ENCODE measurements around the gene OOSP4A. TPM values are rescaled to one million over a fixed set of nuclear protein-coding genes. Genes with fewer than 3 reads are reported as not detected.

Gene OOSP4A
- total RNA-seq, 2 donors from 2014 or later, result not detected

DNA sequence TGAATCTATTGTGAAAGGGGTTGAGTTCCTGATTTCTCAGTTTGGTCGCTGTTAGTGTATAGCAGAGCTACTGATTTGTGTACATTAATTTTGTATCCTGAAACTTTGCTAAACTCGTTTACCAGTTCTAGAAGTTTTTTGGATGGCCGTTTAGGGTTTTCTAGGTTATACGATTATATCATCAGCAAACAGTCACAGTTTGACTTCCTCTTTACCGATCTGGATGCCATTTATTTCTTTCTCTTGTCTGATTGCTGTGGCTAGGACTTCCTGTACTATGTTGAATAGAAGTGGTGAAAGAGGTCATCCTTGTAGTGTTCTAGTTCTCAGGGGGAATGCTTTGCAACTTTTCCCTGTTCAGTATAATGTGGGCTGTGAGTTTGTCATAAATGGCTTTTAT, 28.6 kb downstream of the OOSP4A start:
- ATAC-seq (replicated peaks in 1 of 2) (no peak), DNase-seq (no peak)
- Mint-ChIP-seq H3K27ac (no peak overlapping the region), H3K4me3 (no peak overlapping the region), H3K4me1 (ENCODE audit: low read depth) (no peaks in the 10 kb centered on the region), H3K27me3 (ENCODE audit: low read depth) (peaks cover 10% of the 10 kb centered on the region), H3K9me3 (peaks cover 7 to 15% of the 10 kb centered on the region in 2 donors), H3K36me3 (ENCODE audit: insufficient read depth in 2 of 2) (peaks cover 0 to 2% of the 10 kb centered on the region in 2 donors)

DNA sequence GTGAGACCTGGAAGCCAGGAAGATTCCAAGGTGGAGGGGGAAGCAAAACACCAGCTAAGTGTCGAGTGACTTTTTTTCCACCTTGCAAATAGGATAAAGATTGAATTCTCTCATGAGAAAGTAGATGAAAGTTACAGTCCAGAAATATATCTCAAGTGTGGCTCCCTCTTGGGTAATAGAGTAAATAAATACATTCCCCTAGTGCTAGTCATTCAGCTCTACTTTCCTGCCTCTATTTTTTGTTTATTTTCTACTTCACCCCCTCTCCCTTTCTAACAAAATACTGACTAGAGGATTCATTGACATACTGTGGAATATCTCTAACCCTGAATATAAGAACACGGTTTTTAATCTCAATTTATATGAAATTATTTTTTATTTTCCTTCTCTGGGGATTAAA, 34.0 kb downstream of the OOSP4A start:
- no peaks in the 10 kb centered on the region for H3K36me3 Mint-ChIP-seq (ENCODE audit: insufficient read depth in 2 of 2)

DNA sequence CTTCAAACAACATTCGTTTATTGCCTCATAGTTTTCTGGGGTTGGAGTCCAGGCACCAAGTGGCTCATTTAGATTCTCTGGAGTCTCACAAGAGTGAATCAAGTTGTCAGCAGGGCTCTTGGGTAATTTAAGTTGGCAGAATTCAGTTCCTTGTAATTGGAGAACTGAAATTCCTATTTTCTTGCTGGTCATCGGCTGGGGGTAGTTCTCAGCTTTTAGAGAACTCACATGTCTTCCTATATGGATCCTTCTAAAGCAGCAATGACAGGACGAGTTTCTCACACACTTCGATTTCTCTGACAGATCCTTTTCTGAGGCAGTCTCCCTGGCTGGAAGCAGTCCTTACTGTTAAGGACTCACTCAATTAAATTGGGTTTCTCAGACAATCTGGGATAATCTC, 35.9 kb downstream of the OOSP4A start:
- DNase-seq (no peak), ATAC-seq (replicated peaks in 1 of 2) (no peak)
- Mint-ChIP-seq H3K4me1 (ENCODE audit: low read depth) (no peaks in the 10 kb centered on the region), H3K36me3 (ENCODE audit: insufficient read depth in 2 of 2) (no peaks in the 10 kb centered on the region), H3K4me3 (no peak overlapping the region), H3K9me3 (peaks cover 0 to 1% of the 10 kb centered on the region in 2 donors), H3K27ac (no peak overlapping the region), H3K27me3 (ENCODE audit: low read depth) (peaks cover 18% of the 10 kb centered on the region)

More for the DNA sequence above, 34.0 kb downstream of the OOSP4A start:
- peaks cover 0 to 1% of the 10 kb centered on the region in 2 donors for H3K9me3 Mint-ChIP-seq
- peaks cover 20% of the 10 kb centered on the region for H3K27me3 Mint-ChIP-seq (ENCODE audit: low read depth)
- H3K27ac Mint-ChIP-seq, result no peak overlapping the region
- DNase-seq (no peak), ATAC-seq (replicated peaks in 1 of 2) (no peak)
- H3K4me3 Mint-ChIP-seq, result no peak overlapping the region
- no peaks in the 10 kb centered on the region for H3K4me1 Mint-ChIP-seq (ENCODE audit: low read depth)

DNA sequence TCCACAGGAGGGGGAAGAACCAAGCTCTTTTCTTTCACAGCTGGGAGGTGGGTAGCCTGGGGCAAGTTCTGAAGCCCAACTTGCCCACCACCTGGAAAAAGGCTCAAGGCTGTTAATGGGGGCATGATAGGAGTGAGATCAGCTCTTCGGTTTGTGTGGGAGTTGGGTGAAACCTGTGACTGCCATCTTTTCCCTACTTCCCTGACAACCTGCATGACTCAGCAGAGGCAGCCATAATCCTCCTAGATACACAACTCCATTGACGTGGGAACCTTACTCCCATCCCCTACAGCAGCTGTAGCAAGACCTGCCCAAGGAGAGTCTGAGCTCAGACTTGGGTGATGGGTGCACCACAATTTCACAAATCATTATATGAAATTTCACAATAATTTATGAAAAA, 39.9 kb downstream of the OOSP4A start:
- Mint-ChIP-seq H3K27me3 (ENCODE audit: low read depth) (peaks cover 13% of the 10 kb centered on the region), H3K4me3 (no peak overlapping the region)

DNA sequence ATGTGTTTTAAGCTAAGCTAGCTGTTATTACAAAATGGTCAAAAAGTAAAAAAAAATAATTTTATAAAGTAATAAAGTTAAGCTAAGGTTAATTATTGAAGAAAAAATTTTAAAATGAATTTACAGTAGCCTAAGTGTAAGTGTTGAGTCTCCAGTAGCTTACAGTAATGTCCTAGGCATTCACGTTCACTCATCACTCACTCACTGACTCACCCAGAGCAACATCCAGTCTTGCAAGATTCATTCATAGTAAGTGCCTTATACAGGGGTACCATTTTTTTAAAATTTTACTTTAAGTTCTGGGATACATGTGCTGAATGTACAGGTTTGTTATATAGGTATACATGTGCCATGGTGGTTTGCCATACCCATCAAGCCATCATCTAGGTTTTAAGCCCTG, 41.5 kb downstream of the OOSP4A start:
- Mint-ChIP-seq H3K36me3 (ENCODE audit: insufficient read depth in 2 of 2) (no peaks in the 10 kb centered on the region), H3K4me3 (no peak overlapping the region), H3K4me1 (ENCODE audit: low read depth) (no peaks in the 10 kb centered on the region), H3K27ac (no peak overlapping the region), H3K27me3 (ENCODE audit: low read depth) (peaks cover 15% of the 10 kb centered on the region), H3K9me3 (peaks cover 0 to 1% of the 10 kb centered on the region in 2 donors)
- ATAC-seq (replicated peaks in 1 of 2) (no peak), DNase-seq (no peak)

More for the DNA sequence above, 39.9 kb downstream of the OOSP4A start:
- Mint-ChIP-seq H3K27ac (no peak overlapping the region), H3K4me1 (ENCODE audit: low read depth) (no peaks in the 10 kb centered on the region), H3K9me3 (peaks cover 0 to 1% of the 10 kb centered on the region in 2 donors), H3K36me3 (ENCODE audit: insufficient read depth in 2 of 2) (no peaks in the 10 kb centered on the region)
- ATAC-seq (replicated peaks in 1 of 2) (no peak), DNase-seq (no peak)

DNA sequence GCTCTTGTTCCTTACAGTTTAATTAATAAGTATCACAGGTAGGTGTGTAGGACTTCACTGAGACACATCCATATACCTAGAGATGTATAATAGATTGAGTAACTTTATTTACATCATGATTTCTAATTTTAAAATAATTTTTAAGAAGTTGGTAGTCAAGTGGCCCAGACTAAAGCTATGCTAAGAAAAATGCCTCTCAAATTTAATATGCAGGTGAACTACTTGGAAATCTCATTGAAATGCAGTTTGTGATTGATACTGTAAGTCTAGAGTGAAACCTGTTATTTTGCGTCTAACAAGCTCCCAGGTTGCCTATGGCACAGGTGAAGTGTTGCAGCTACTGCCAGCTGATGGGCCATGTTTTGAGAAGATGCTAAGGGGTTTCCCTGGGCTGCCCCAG, 53.0 kb downstream of the OOSP4A start, which contains the start of gene OOSP4B:
TSS of gene OOSP4B (plus strand) at position 301 of the 400 bp plus-strand sequence.
- DNase-seq (no peak), ATAC-seq (replicated peaks in 1 of 2) (no peak)
- peaks cover 0 to 2% of the 10 kb centered on the region in 2 donors for H3K36me3 Mint-ChIP-seq (ENCODE audit: insufficient read depth in 2 of 2)
- no peaks in the 10 kb centered on the region for H3K27me3 Mint-ChIP-seq (ENCODE audit: low read depth)
- peaks cover 0 to 4% of the 10 kb centered on the region in 2 donors for H3K9me3 Mint-ChIP-seq
- no peak within 1 kb of the TSS for H3K4me3 Mint-ChIP-seq
- no peak within 1 kb of the TSS for H3K27ac Mint-ChIP-seq
- H3K4me1 Mint-ChIP-seq (ENCODE audit: low read depth), result no peaks in the 10 kb centered on the region

DNA sequence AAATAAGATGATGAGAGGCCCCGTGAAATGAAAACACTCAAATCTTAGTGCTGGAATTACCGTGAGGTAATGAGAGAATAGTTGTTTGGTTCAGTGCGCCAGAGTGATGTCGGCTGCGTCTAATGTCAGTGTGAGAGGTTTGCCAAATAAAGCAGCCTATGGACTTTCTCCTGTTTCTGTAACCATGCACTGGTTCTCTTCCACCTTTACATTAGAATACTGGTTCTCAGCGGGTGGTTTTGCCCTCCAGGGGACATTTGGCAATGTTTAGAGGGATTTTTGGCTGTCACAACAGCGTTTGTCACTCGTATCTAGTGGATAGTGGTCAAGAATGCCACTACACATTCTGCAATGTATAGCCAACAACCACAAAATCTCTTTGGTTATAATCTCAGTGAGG, 54.2 kb downstream of the OOSP4A start:
- Mint-ChIP-seq H3K36me3 (ENCODE audit: insufficient read depth in 2 of 2) (no peaks in the 10 kb centered on the region), H3K27ac (no peak overlapping the region), H3K4me3 (no peak overlapping the region), H3K27me3 (ENCODE audit: low read depth) (no peaks in the 10 kb centered on the region), H3K4me1 (ENCODE audit: low read depth) (no peaks in the 10 kb centered on the region), H3K9me3 (peaks cover 0 to 4% of the 10 kb centered on the region in 2 donors)
- ATAC-seq (replicated peaks in 1 of 2) (no peak), DNase-seq (no peak)

Other genes with a start within 250 kb of the OOSP4A start
- 10 to 100 TPM in 1 of 2 donors, 1 to 10 TPM in 1; 6.9 to 12.9 TPM for gene STX3, start 208.7 kb upstream of the OOSP4A start, total RNA-seq
- 10 to 100 TPM; 53.8 to 58.0 TPM for gene MRPL16, start 153.3 kb upstream of the OOSP4A start, total RNA-seq
- not detected for gene CBLIF, start 118.5 kb upstream of the OOSP4A start, total RNA-seq
- gene TCN1, start 97.5 kb upstream of the OOSP4A start, total RNA-seq, result not detected
- not detected for gene OOSP3, start 85.3 kb upstream of the OOSP4A start, total RNA-seq
- gene OOSP1, start 25.6 kb upstream of the OOSP4A start, total RNA-seq, result not detected
- not detected for gene OOSP4B, start 53.1 kb downstream of the OOSP4A start, total RNA-seq
- not detected for gene OOSP2, start 76.4 kb downstream of the OOSP4A start, total RNA-seq
- gene MS4A3, start 92.6 kb downstream of the OOSP4A start, total RNA-seq, result not detected
- not detected for gene MS4A2, start 124.6 kb downstream of the OOSP4A start, total RNA-seq
- not detected for gene MS4A6A, start 219.1 kb downstream of the OOSP4A start, total RNA-seq